Liver (tissue), 9 donors: ENCODE results near the gene SUGCT. TPM values are rescaled to one million over a fixed set of nuclear protein-coding genes. Genes with fewer than 3 reads are reported as not detected.
A peak's percentile ranks its signal among the peaks of the same experiment; 100 is the strongest.

Source experiments
- DNase-seq: peaks from one replicate; pipeline ENCODE4 v3.0.0-alpha.2; 2017; ENCODE audit warnings: low spot score
- H3K27ac ChIP-seq, 2 donors: one replicate each; pipeline ENCODE4 v1.7.0; 2013; ENCODE audit warnings: inconsistent platforms in 2 of 2, low read length in 2 of 2, control low read depth in 1 of 2, low read depth in 1 of 2, mild to moderate bottlenecking in 1 of 2
- H3K27me3 ChIP-seq, 4 donors: one replicate each; pipeline versions ENCODE4 v1.6.1 to v1.7.0; 2013; ENCODE audit warnings: low read length in 3 of 4, inconsistent platforms in 1 of 4, mild to moderate bottlenecking in 1 of 4, moderate library complexity in 1 of 4; ENCODE audit not compliant: control insufficient read depth in 4 of 4, insufficient read depth in 4 of 4
- H3K36me3 ChIP-seq, 4 donors: one replicate each; pipeline versions ENCODE4 v1.6.1 to v1.7.0; 2013; ENCODE audit warnings: low read length in 3 of 4, mild to moderate bottlenecking in 3 of 4, low read depth in 1 of 4, moderate library complexity in 1 of 4; ENCODE audit not compliant: control insufficient read depth in 4 of 4, insufficient read depth in 3 of 4
- H3K4me1 ChIP-seq, 4 donors: one replicate each; pipeline versions ENCODE4 v1.6.1 to v1.7.0; 2013; ENCODE audit warnings: low read length in 3 of 4, mild to moderate bottlenecking in 3 of 4, moderate library complexity in 1 of 4; ENCODE audit not compliant: control insufficient read depth in 4 of 4, insufficient read depth in 4 of 4
- H3K4me3 ChIP-seq, 3 donors: one replicate each; pipeline versions ENCODE4 v1.6.1 to v1.7.0; 2013; ENCODE audit warnings: low read length in 3 of 3, control low read depth in 1 of 3, low read depth in 1 of 3, mild to moderate bottlenecking in 1 of 3
- H3K9ac ChIP-seq, 2 donors: one replicate each; pipeline ENCODE4 v1.7.0; 2013; ENCODE audit warnings: low read length in 2 of 2, mild to moderate bottlenecking in 2 of 2, moderate library complexity in 2 of 2, control low read depth in 1 of 2, low read depth in 1 of 2
- H3K9me3 ChIP-seq, 4 donors: one replicate each; pipeline versions ENCODE4 v1.6.1 to v1.7.0; 2013; ENCODE audit warnings: low read length in 3 of 4; ENCODE audit not compliant: control insufficient read depth in 4 of 4
- GABPA ChIP-seq, 2 donors: IDR thresholded peaks in 1 of 2; conservative IDR thresholded peaks in 1 of 2; 2 replicates each; pipeline ENCODE4 v1.6.1; 2016; ENCODE audit warnings: antibody characterized with exemption in 2 of 2, mild to moderate bottlenecking in 1 of 2, moderate library complexity in 1 of 2
- HNF4A ChIP-seq, 2 donors: conservative IDR thresholded peaks; 2 replicates each; pipeline ENCODE4 v1.6.1; 2016; ENCODE audit warnings: antibody characterized with exemption in 2 of 2, mild to moderate bottlenecking in 2 of 2
- HNF4G ChIP-seq: IDR thresholded peaks from 2 replicates; pipeline ENCODE4 v1.6.1; 2016; ENCODE audit warnings: antibody characterized with exemption
- MAX ChIP-seq: IDR thresholded peaks from 2 replicates; pipeline ENCODE4 v1.6.1; 2016; ENCODE audit warnings: antibody characterized with exemption
- NR2F2 ChIP-seq: IDR thresholded peaks from 2 replicates; pipeline ENCODE4 v1.6.1; 2016; ENCODE audit warnings: antibody characterized with exemption
- REST ChIP-seq: IDR thresholded peaks from 2 replicates; pipeline ENCODE4 v1.6.1; 2016; ENCODE audit warnings: antibody characterized with exemption, mild to moderate bottlenecking
- SP1 ChIP-seq: IDR thresholded peaks from 2 replicates; pipeline ENCODE4 v1.6.1; 2018; ENCODE audit warnings: antibody characterized with exemption, mild to moderate bottlenecking
- TAF1 ChIP-seq: conservative IDR thresholded peaks from 2 replicates; pipeline ENCODE4 v1.6.1; 2016; ENCODE audit warnings: antibody characterized with exemption, mild to moderate bottlenecking
- YY1 ChIP-seq: IDR thresholded peaks from 2 replicates; pipeline ENCODE4 v1.6.1; 2016; ENCODE audit warnings: antibody characterized with exemption, mild to moderate bottlenecking
- ZBTB33 ChIP-seq: IDR thresholded peaks from 2 replicates; pipeline ENCODE4 v1.6.1; 2016; ENCODE audit warnings: antibody characterized with exemption
- WGBS: extraction: QIAGEN DNeasy Blood & Tissue Kit; methylation state at CpG from one replicate; pipeline ENCODE4 v1.1.7; 2013; 5-methylcytosine and 5-hydroxymethylcytosine counted together
- polyA plus RNA-seq, 2 donors: library from polyadenylated mRNA; stranded (reverse) in 1 of 2; unstranded in 1 of 2; fragments of 200-250 nt in 1 of 2; fragments of >200 nt in 1 of 2; fragmentation: Nextera tagmentation in 1 of 2; extraction: Ambion mirVana in 1 of 2; gene quantifications; one replicate each; pipeline versions ENCODE4 v1.2.1 to v1.2.3, GENCODE V29; 2013 to 2015
- total RNA-seq, 2 donors: library from RNA; depleted of rRNA; stranded (reverse); fragments of >200 nt; gene quantifications; one replicate each; pipeline ENCODE4 v1.2.3, GENCODE V29; 2014
- donor health status: healthy.
- donor health status: healthy.
- donor health status: healthy.
- donor health status: healthy.
- donor health status: healthy.

SUGCT gene
- total and polyA plus RNA-seq, 4 donors = 6.2 to 11.9 (median 9.9) TPM

- Histone ChIP-seq H3K27ac (no peak overlapping the region), H3K4me1 (no peaks in the 10 kb centered on the region), H3K4me3 (no peak overlapping the region), H3K27me3 (no peaks in the 10 kb centered on the region), H3K9ac (no peak overlapping the region), H3K9me3 (no peaks in the 10 kb centered on the region), H3K36me3 (no peaks in the 10 kb centered on the region)
- TF ChIP-seq ZBTB33 = no peak
- TF ChIP-seq SP1 = no peak
- TF ChIP-seq NR2F2 = no peak
- no peak for TF ChIP-seq GABPA (IDR thresholded peaks at IDR 0.05 in 1 of 2, conservative IDR thresholded peaks at IDR 0.05 in 1 of 2)
- TF ChIP-seq REST = no peak
- no peak for TF ChIP-seq MAX
- no peak for TF ChIP-seq YY1
- TF ChIP-seq HNF4A (conservative IDR thresholded peaks at IDR 0.05) = no peak
- no peak for TF ChIP-seq TAF1
- WGBS = 93% methylated on average over 5 of the region's 5 CpGs
- no peak for DNase-seq
Measured at GRCh38 chr7:40777730-40778312, 643.0 kb downstream of the SUGCT start.

DNA sequence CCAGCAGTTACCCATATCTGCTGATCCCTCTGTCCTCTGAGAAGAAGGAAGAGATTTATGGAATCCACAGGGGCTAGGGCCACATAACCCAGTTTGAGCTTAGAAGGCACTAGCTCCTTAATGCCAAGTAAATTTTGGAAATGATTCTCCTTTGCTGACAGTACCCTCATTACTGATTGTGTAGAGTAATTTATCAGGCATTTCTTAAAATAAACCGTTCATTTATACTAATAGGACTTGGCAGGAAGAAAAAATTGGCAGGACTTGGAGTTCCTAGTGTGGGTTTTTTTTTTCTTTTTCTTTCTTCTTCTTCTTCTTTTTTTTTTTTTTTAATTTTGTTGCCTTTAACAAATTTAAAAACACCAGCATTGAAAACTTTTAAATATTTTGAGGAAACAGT, 645.7 kb downstream of the SUGCT start:
- Histone ChIP-seq H3K9me3 (no peaks in the 10 kb centered on the region), H3K4me1 (no peaks in the 10 kb centered on the region), H3K36me3 (no peaks in the 10 kb centered on the region), H3K27ac (no peak overlapping the region), H3K27me3 (no peaks in the 10 kb centered on the region), H3K9ac (no peak overlapping the region), H3K4me3 (no peak overlapping the region)
- no peak for DNase-seq
- TF ChIP-seq REST (no peak), HNF4G (no peak), NR2F2 (peak; percentile 38)
- 46% methylated on average over 1 of the region's 1 CpG for WGBS
